NOMO-1 treated with dmso at 0.1 percent for 144 hours (cell line): ENCODE measurements around the gene OR4D6.

Experiments
- DNase-seq: peaks from one replicate; lab custom pipeline; 2025; ENCODE audit not compliant: unreplicated experiment; lab: John Stamatoyannopoulos, UW

Gene OR4D6

DNA sequence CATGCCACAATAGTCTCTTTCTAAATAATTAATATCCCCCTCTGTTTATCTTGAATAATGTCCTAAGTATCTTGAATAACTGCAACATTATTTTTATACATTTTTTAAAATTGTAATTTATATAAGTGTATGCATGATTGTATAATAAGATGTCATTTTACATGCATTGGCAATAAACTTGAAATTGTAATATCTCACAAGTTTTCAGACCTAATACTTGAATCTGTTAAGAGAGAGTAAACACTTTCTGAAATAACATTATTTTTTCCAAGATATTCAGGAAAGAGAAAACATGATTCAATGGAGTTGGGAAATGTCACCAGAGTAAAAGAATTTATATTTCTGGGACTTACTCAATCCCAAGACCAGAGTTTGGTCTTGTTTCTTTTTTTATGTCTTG, 46.5 kb downstream of the OR4D6 start, which contains the start of gene OR4D11:
Gene OR4D11 (plus strand): TSS at position 301 of the 400 bp plus-strand sequence. CDS start 0 bp downstream, at position 301.
- DNase-seq = no peak
